Fibroblast of the conjunctiva (primary cell): Measurements from ENCODE around the gene FRMPD4.
A peak's percentile ranks its signal among the peaks of the same experiment; 100 is the strongest.
"Not testable (repeated sequence)": the region's sequence is repeated elsewhere in the genome, so short reads cannot be mapped to it uniquely, and the experiment has no call there.

Experiments
- DNase-seq: peaks from one replicate; pipeline ENCODE4 v3.0.0-alpha.2; 2010; ENCODE audit warnings: low read depth

FRMPD4 gene

DNA sequence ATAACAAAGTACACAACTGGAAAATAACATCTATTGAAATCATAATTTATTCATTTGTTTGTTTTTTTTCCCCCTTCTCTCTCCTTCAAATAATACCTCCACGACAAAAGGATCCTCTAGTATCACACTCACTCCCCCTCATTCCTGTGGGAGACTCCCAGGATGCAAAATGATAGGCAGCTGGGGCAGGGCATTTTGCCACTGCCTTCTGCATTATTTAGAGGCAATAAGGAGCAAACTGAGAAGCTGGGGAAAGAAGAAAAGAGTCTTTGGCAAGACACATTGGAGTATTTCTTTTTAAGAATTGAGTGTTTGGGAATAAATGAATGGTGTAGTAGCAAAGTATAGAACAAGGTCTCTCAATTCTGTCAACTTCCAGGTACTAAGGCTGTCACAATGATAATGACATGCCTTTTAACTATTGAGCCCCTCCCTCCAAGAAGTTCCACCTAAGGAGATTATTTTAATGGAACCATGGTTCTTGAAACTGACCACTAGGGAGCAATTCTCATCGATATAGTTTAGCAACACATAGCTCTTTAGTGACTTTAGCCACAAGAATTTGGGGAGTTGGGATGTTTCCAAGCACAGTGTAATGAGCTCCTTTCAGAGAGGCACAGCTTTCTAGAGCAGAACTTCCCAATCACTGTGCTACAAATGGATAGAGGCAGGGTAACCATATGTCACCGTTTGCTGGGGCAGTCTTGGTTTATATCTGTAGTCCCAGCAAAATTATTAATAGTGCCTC lies 303.3 kb downstream of the FRMPD4 start:
- DNase-seq: peak; percentile 28

DNA sequence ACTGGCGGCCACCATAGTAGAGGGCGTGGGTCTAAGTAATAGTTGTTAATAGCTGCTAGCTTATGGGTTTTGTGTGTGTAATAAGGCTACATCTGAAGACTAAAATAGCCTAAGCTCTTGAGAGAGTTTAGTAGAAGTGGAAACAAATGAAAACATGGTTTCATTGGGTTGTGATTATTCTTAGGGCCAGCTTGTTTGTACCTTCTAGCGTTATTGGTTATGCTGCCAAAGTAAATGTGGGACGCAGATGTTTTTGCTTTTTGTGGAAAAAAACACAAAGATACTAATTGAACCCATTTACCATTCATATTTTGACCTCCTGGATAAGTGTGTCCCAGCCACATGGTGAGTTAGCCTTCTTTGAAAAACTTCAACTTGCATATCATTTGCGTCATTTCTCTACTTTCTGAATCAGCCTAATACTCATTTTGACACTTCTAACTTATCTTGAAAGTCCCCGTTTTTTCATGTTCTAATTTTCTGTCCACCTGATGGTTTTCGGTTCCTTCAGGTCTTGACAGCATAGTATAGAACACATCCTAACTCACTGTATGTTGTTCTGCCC lies 305.3 kb downstream of the FRMPD4 start:
- no peak for DNase-seq

DNA sequence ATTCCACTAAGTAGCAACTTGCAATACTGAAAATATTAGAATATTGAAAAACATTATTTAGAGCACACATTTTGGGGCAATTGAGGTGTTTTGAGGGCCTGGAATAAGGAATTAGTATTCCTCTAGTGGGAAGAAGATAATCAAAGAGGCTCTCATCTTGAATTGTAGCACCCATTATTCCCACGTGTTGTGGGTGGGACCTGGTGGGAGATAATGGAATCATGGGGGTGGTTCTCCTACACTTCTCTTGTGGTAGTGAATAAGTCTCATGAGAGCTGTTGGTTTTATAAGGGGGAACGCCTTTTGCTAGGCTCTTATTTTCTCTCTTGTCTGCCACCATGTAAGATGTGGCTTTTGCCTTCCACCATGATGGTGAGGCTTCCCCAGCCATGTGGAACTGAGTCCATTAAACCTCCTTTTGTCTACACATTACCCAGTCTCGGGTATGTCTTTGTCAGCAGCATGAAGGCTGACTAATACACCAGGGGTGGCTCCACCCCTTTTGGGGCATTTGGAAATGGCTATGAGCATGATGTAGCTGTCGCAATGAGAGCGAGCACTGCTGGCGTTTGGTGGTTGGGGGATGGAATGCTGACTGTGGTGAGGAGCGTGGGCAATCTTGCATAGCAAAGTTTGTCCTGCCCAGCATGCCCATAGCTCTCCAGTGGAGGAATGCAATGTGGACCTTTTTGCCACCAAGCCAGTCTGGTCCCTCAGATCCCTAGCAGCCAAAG lies 308.2 kb downstream of the FRMPD4 start:
- DNase-seq: no peak

DNA sequence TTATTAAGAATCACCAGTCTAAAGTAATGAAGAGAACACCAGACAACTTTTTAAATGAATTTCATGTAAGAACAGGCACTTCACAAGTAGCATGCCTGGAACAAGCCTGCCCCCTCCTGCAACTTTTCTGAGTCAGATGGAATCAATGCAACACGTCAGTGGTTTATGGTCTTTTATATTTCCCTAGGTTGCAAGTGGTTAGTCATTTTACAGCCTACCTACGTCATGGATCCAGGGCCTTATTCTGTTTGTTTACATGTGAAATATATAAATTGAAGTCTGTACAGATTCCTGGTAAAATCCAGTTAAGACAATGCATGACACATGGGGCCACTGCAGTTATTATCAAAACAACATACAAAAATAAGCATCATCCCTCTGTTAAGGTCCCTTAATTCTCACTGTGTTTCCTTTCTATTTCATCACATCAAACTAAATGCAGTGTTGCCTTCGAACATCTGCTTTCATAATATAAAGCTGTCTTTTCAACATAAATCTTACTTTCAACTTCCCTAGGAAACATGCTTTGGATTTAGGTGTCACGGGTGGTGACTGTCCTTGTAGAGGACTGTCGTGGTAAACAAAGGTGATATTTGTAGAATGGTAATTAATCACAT lies 309.3 kb downstream of the FRMPD4 start:
- DNase-seq: peak; percentile 47

DNA sequence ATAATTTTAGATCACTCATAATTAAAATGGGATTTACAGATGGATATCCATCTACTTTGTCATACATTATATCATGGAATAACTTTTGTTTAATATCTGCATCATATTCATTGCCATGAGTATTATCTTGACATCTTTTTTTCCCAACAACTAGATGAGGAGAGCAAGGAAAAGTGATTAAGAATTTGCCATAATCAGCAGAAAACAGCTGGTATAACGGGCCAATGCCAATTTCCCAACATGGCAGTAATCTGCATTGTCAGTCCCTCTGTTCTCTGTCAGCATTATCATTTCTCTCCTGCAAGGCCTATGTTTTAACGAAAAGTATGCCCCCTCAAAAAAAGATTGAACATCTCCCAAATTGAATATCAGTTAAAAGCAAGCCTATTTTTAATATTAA lies 314.0 kb downstream of the FRMPD4 start:
- no peak for DNase-seq

DNA sequence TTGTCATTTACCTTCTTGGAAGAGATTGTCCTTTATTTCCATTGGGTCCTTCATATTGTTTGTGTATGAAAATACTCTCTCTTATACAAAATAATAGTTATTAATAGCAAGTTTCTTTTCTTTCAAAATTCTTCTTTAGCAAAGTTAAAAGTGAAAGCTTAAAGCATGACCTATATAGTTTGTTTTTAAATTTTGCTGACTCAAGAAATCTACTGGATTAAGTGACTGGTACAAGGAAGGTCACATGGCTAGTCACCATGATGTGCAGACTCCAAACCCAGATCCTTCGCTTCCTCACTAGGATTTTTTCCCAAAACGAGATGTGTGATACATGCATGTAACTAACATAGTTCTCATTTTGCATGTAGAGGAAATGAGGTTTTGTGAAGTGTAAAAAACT lies 322.7 kb downstream of the FRMPD4 start:
- no peak for DNase-seq

DNA sequence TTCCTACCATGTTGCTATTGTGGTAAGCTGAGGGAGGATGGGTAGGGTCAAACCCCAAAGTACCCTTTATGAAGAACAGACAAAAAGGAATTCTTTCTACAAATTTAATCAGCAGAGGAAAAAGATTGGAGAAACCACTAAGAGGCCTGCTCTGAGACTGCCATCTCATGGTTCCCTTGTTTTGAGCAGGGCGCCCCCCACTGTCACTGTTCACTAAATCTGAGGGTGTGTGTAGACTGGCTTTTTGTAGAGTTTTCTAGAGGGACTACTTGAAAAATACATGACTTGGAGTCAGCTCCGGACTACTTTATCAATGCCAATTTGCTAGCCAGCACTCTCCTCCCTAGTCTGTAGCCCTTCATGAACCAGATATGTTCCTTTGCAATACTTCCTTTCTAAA lies 324.8 kb downstream of the FRMPD4 start:
- DNase-seq: no peak

DNA sequence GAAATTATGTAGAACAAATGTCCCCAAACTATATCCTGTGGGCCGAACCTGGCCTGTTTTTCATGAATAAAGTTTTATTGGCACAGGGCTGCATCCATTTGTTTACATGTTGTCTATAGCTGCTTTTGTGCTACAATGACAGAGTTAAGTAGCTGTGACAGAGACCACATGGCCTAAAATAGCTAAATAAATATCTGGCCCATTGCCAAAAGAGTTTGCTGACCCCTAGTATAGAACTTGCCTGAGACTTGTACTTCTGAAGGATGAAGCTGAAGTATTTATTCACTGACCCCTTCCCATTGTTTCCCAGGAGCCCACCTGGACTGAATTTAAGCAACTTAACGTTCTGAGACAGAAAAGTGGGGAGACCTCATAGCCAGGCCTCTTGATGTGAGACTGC lies 325.6 kb downstream of the FRMPD4 start:
- DNase-seq: no peak

DNA sequence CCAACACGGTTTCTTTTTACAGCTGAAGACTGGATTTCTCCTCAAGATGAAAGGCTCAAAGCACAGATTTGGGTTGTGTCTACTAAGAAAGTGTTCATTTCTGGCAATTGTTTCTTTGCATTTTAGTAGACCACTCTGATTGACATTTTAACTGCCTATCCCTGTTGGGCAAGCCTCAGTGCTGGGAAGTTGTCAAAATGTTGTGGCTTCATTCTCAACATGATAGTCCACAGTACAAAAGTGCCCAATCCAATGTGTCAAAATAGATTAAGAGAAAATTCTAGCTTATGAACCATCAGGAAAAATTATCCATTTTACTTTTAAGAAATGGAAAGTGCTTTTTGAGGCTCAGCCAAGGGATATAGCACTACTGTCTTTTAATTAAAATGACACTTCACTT lies 329.0 kb downstream of the FRMPD4 start:
- no peak for DNase-seq

DNA sequence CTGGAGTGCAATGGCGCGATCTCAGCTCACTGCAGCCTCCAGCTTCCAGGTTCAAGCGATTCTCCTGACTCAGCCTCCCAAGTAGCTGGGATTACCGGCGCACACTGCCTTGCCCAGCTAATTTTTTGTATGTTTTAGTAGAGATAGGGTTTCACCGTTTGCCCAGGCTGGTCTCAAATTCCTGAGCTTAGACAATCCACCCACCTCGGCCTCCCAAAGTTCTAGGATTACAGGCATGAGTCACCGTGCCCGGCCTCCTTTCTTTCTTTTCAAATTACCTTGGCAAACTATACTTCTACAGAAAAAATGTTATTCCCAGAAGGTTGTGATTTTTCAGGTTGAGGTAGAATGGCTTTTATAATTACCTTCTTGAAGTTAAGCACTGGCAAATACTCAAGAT lies 331.0 kb downstream of the FRMPD4 start:
- DNase-seq: no peak

DNA sequence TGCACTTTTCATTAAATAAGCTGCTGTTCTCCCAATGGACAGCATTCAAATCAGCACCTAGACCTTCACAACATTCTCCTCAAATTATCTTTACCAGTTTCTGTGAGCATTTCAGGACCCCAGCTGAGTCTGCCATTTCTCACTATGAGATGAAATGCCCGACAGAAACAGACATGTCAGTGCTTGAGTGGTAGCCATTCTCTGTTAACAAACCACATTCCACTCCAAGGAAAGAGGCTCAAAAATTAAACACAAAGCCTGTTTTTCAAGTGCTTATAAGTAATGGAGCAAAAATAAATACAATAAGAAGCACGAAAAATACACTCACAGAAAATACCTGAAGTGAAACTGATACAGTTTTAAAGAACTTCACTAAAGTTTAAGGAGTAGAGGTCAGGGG lies 332.8 kb downstream of the FRMPD4 start:
- no peak for DNase-seq

DNA sequence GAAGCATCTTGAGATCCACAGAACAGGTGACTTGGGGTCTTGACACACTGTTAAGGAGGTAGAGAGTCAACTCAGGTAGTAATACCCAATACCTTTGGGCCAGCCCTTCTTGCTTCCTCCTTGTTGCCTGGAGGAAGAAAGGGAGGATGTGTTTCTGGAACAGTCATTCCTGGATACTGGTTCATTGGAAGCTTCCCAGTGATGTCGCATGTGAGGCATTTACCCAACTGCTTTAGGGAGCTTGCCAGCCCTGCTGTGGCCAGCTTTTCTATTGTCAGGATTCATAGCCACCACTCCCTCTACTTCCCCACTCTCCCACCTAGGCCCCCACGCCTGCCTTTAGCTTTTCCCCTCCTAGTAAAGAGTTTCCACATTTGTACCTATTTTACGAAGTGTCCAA lies 342.7 kb downstream of the FRMPD4 start:
- DNase-seq: no peak

DNA sequence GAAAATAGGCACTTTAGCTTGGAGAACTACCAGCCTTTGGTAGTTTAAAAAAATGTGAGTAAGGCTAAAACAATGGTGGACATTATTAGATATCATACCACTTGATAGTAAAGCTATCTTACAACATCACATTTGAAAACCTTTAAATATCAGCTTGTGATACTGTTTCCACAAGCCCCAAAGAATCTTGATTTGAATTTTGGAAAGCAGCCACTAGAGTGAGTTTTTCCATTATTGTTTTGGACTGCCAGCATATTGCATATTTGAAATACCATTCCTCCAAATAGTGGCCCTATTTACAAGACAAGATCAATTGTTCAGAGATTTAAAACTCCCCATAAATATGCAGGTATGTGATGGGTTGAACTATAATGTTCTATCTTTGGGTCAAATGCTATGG lies 349.9 kb downstream of the FRMPD4 start:
- no peak for DNase-seq

DNA sequence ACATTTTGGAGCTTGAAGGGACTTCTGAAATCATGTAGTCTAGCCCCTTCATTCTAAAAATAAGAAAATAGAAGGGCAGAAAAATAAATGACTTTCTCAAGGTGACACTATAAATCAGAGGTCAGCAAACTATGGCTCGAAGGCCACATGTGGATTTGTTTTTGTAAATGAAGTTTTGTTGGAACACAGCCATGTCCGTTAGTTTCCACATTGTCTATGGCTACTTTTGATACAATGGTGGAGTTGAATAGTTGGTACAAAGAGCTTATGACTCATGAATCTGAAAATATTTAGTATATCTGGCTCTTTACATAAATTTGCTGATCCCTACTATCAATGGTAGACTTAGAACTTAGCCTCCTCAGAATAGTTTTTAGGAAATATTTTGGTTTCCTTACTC lies 350.5 kb downstream of the FRMPD4 start:
- no peak for DNase-seq

DNA sequence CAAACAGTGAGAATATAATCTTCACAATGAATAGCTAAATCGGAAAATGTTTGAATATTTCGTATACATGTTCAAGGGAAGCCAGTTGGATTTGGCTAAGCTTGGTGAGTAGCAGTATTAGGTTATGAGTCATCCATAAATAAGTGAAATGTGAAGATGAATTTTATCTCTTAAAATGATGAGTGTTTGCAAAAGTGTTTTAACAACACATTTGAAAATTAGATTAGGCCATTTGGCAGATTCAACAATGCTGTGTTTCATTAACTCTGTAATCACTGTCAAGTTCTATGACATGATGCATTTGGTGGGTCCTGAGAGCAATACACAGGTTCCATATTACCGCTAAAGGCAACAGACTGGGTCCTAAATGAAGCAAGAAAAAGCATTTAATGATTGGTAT lies 351.1 kb downstream of the FRMPD4 start:
- no peak for DNase-seq

DNA sequence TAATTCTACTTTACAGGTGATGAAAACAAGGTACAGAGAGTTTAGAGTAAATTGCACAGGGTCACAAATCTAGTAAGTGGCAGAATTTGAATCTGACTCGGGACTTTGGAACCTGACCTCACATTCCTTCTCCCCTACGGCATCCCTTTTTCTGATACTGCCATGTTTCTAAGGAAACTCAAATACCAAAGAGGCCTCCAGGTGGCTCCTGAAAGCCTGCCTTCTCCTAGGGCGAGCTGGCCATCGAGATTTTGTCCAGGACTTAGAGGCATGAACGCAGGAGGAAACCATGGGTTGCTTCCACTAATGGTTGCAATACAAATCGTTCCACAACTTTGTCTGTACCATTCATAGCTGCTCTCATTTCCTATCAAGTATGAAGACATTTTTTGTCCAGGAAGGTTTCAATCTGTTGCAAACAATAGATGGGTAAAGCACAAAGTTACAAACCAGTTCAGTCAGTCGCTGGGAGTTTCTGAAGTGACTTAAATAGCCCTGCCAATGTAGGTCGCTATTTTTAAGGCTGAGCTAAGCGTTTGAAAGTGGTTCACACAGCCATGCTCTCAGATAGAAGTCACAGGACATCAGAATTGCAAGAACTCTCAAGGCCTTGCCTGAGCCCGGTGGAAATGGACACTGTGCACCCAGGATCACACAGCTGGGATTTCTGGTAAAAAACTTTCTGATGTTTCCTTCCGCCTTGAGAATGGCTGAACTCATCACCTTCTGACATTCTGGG lies 356.3 kb downstream of the FRMPD4 start:
- no peak for DNase-seq

DNA sequence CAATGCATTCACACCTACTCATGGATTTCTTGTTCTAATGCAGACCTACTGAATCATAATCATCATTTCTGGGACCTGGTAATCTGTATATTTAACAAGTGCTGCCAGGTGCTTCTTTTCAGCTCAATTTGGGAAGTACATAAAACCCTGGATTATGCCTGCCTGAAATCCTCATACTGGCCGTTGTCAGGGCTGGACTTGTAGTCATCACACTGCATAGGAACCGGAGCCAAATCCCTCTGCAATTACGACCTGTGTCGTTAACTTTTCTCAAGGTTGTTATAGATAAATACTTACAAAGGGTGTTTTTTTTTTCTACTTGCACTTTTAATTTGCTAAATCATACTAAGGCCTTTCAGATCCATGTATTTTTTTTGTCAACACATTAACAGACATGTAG lies 358.1 kb downstream of the FRMPD4 start:
- DNase-seq: no peak

DNA sequence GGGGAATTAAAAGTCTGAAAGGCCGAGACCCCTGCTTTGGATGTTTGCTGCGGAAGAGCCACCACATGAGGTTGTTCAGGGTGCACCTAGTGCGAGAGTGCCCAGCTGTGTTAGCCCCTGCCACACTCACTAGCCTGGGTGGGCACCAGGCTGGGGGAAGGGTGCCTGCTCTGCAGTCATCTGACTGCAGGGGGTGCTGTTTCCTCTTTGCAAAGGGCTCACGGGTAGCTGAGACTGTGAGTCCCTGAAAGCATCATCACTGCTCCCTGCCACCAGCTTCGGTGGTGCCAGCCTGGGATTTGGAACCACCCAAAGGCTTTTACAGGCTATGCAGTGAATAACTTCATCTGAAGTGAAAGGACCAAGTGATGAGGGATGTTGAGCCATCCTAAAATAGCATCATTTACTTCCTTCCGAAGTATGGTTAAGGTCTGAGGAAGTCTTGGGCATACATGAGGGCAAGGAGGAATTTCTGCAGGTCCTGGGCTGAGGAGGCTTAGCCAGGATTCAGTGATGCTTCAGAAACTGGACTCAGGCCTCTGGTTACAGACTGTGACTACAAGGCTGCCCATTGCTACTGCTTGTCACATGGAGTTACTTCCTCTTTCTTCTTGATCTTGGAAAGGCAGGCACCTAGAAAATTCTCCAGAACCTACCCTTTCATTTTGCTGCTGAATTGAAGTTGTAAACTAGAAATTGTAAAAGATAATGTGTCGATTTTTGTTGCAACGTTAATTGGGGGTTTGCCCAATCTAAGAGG lies 359.7 kb downstream of the FRMPD4 start:
- no peak for DNase-seq

DNA sequence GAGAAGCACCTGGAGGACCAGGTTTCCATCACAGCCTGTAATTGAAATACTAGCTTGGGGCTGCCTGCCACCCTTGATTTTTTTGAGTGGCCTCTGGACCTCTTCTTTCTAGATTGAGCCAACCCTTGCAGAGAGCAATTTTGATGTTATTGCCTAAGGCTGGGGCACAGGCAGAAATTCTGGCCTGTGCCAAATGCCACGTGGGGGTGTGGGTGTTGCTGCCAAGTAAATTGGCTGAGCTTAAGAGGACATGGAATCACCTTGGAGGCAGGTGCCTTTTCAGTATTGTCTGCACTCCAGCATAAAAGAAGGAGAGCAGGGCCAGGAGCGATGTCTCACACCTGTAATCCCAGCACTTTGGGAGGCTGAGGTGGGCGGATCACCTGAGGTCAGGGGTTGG lies 366.9 kb downstream of the FRMPD4 start:
- DNase-seq: no peak

DNA sequence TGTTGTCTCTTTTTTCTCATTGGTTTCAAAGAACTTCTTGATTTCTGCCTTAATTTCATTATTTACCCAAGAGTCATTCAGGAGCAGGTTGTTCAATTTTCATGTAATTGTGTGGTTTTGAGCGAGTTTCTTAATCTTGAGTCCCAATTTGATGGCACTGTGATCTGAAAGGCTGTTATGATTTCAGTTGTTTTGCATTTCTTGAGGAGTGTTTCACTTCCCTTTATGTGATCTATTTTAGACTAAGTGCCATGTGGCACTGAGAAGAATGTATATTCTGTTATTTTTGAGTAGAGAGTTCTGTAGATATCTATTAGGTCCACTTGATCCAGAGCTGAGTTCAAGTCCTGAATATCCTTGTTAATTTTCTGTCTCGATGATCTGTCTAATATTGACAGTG lies 377.1 kb downstream of the FRMPD4 start:
- DNase-seq: not testable (repeated sequence)

DNA sequence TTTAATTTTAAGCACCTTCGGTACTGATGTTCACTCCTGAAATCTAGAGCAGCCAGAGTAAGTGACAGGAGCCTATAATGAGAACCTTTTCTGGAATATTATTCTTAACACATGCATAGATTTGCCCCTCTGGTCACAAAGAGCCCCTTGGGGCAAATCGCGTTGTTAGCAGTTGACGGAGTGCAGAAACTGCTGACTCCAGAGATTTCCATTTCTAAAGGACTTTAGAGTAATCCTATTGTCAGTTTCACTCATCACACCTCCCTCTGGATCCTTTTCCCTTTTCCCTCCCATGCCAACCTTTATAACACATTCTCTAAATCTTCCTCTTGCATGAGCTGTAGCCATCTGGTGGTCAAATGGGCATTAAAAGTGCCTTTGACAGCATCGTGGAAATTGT lies 388.0 kb downstream of the FRMPD4 start:
- DNase-seq: no peak

DNA sequence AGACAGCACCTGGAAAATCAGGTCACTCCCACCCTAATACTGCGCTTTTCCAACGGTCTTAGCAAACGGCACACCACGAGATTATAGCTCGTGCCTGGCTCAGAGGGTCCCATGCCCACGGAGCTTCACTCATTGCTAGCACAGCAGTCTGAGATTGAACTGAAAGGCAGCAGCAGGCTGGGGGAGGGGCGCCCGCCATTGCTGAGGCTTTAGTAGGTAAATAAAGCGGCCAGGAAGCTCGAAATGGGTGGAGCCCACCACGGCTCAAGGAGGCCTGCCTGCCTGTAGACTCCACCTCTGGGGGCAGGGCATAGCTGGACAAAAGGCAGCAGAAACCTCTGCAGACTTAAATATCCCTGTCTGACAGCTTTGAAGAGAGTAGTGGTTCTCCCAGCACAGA lies 399.8 kb downstream of the FRMPD4 start:
- not testable (repeated sequence) for DNase-seq
